Measurements from ENCODE around the gene STRBP.
"Not testable (repeated sequence)": the region's sequence is repeated elsewhere in the genome, so short reads cannot be mapped to it uniquely, and the experiment has no call there.

The STRBP gene

GRCh38 chr9:123268465-123269259, at the start of gene STRBP:
Gene STRBP, minus strand, starts transcription at chr9:123268586. Its CDS starts 84,452 bp downstream, at chr9:123184134.
- DNase-seq (ENCODE audit: low read depth, low spot score): peak; percentile 29

- no peak for DNase-seq (ENCODE audit: low read depth, low spot score)
Observed at GRCh38 chr9:123316053-123316718, 47.8 kb upstream of the STRBP start.

GRCh38 chr9:123315635-123316034, 47.2 kb upstream of the STRBP start:
- no peak for DNase-seq (ENCODE audit: low read depth, low spot score)

GRCh38 chr9:123314617-123315016, 46.2 kb upstream of the STRBP start:
- DNase-seq (ENCODE audit: low read depth, low spot score): no peak

GRCh38 chr9:123312306-123312877, 44.0 kb upstream of the STRBP start:
- DNase-seq (ENCODE audit: low read depth, low spot score): no peak

- DNase-seq (ENCODE audit: low read depth, low spot score): no peak
Observed at GRCh38 chr9:123311250-123311752, 42.9 kb upstream of the STRBP start.

GRCh38 chr9:123310551-123311249, 42.3 kb upstream of the STRBP start:
- no peak for DNase-seq (ENCODE audit: low read depth, low spot score)

- DNase-seq (ENCODE audit: low read depth, low spot score): no peak
Observed at GRCh38 chr9:123309611-123310010, 41.2 kb upstream of the STRBP start.

- no peak for DNase-seq (ENCODE audit: low read depth, low spot score)
Observed at GRCh38 chr9:123305879-123306278, 37.5 kb upstream of the STRBP start.

- DNase-seq (ENCODE audit: low read depth, low spot score): no peak
Observed at GRCh38 chr9:123304340-123304691, 35.9 kb upstream of the STRBP start.

- DNase-seq (ENCODE audit: low read depth, low spot score): no peak
Observed at GRCh38 chr9:123302348-123303214, 34.2 kb upstream of the STRBP start.

- DNase-seq (ENCODE audit: low read depth, low spot score): not testable (repeated sequence)
Observed at GRCh38 chr9:123301936-123302335, 33.5 kb upstream of the STRBP start.

GRCh38 chr9:123300554-123300953, 32.2 kb upstream of the STRBP start:
- DNase-seq (ENCODE audit: low read depth, low spot score): no peak

- no peak for DNase-seq (ENCODE audit: low read depth, low spot score)
Observed at GRCh38 chr9:123299558-123300126, 31.3 kb upstream of the STRBP start.

- DNase-seq (ENCODE audit: low read depth, low spot score): no peak
Observed at GRCh38 chr9:123296174-123296573, 27.8 kb upstream of the STRBP start.

- no peak for DNase-seq (ENCODE audit: low read depth, low spot score)
Observed at GRCh38 chr9:123291736-123292135, 23.4 kb upstream of the STRBP start.

GRCh38 chr9:123290764-123291163, 22.4 kb upstream of the STRBP start:
- no peak for DNase-seq (ENCODE audit: low read depth, low spot score)

- no peak for DNase-seq (ENCODE audit: low read depth, low spot score)
Observed at GRCh38 chr9:123287639-123288038, 19.3 kb upstream of the STRBP start.

GRCh38 chr9:123286324-123286723, 17.9 kb upstream of the STRBP start:
- no peak for DNase-seq (ENCODE audit: low read depth, low spot score)

GRCh38 chr9:123284656-123285055, 16.3 kb upstream of the STRBP start:
- no peak for DNase-seq (ENCODE audit: low read depth, low spot score)

- no peak for DNase-seq (ENCODE audit: low read depth, low spot score)
Observed at GRCh38 chr9:123283455-123283854, 15.1 kb upstream of the STRBP start.

Measured in smooth muscle cell of the brain vasculature (primary cell).